Thoracic aorta (tissue), 2 donors: ENCODE data around the gene CAMTA2. TPM values are rescaled to one million over a fixed set of nuclear protein-coding genes. Genes with fewer than 3 reads are reported as not detected.

Source experiments
- ATAC-seq: fragments of 150-250 bp; one replicate; pipeline ENCODE4 v1.8.0; 2017; ENCODE audit warnings: low read depth; ENCODE audit not compliant: insufficient number of reproducible peaks, low FRiP score
- DNase-seq: peaks from one replicate; pipeline ENCODE4 v3.0.0-alpha.2; 2020; ENCODE audit warnings: low spot score
- H3K27ac ChIP-seq, 2 donors: fragments of 200-600 bp; sonication (generic); 1 replicate in 1 of 2; 2 replicates in 1 of 2; pipeline ENCODE4 v1.5.1; 2016; ENCODE audit warnings: mild to moderate bottlenecking in 2 of 2, moderate library complexity in 2 of 2
- H3K27me3 ChIP-seq: fragments of 200-600 bp; sonication (generic); replicated peaks from 2 replicates; pipeline ENCODE4 v1.6.0; 2016; ENCODE audit warnings: mild to moderate bottlenecking; ENCODE audit not compliant: insufficient read depth
- H3K36me3 ChIP-seq: fragments of 200-600 bp; sonication (generic); one replicate; pipeline ENCODE4 v1.5.1; 2016
- H3K4me1 ChIP-seq, 2 donors: fragments of 200-600 bp; sonication (generic); 1 replicate in 1 of 2; 2 replicates in 1 of 2; pipeline versions ENCODE4 v1.5.1 to v1.6.0; 2016; ENCODE audit warnings: low read depth in 2 of 2, mild to moderate bottlenecking in 1 of 2; ENCODE audit not compliant: control insufficient read depth in 1 of 2
- H3K4me3 ChIP-seq: fragments of 200-600 bp; sonication (generic); 2 replicates; pipeline ENCODE4 v1.5.1; 2016; ENCODE audit warnings: mild to moderate bottlenecking
- H3K9me3 ChIP-seq: fragments of 200-600 bp; sonication (generic); 2 replicates; pipeline ENCODE4 v1.5.1; 2016
- CTCF ChIP-seq: fragments of 200-600 bp; sonication (generic); IDR thresholded peaks from one replicate; pipeline ENCODE4 v1.5.1; 2019; ENCODE audit warnings: antibody characterized with exemption
- total RNA-seq, 2 donors: library from RNA; depleted of rRNA; stranded (reverse); fragments of >200 nt; gene quantifications; one replicate each; pipeline versions ENCODE4 v1.1.0 to v1.2.3, GENCODE V29; 2016

The CAMTA2 gene
- total RNA-seq, 2 donors from 2014 or later: 31.3 to 34.0 TPM

GRCh38 chr17:4967539-4968485 is 19.7 kb downstream of the CAMTA2 start, which contains the start of gene SPAG7:
Gene SPAG7, minus strand, starts transcription at chr17:4967817. Its CDS starts 13 bp downstream, at chr17:4967804.
- peaks cover 20% of the 10 kb centered on the region for H3K36me3 ChIP-seq
- peaks cover 13 to 33% of the 10 kb centered on the region in 2 donors for H3K4me1 ChIP-seq
- TF ChIP-seq CTCF: no peak
- peak within 1 kb of the TSS; percentile 89 for H3K4me3 ChIP-seq
- peak; percentile 79 for DNase-seq
- H3K9me3 ChIP-seq: no peaks in the 10 kb centered on the region
- ATAC-seq: peak; percentile 85
- H3K27me3 ChIP-seq: no peaks in the 10 kb centered on the region
- peak within 1 kb of the TSS; percentile 94 to 95 for H3K27ac ChIP-seq

- DNase-seq (peak; percentile 96), ATAC-seq (peak; percentile 93)
- H3K36me3 ChIP-seq: peaks cover 12% of the 10 kb centered on the region
- H3K9me3 ChIP-seq: no peaks in the 10 kb centered on the region
- no peak for TF ChIP-seq CTCF
- H3K4me3 ChIP-seq: peak overlapping the region; percentile 89
- H3K4me1 ChIP-seq: peaks cover 13 to 33% of the 10 kb centered on the region in 2 donors
- no peaks in the 10 kb centered on the region for H3K27me3 ChIP-seq
- H3K27ac ChIP-seq: peak overlapping the region; percentile 94 to 95
Observed at GRCh38 chr17:4966844-4967538, 20.5 kb downstream of the CAMTA2 start.

- DNase-seq (no peak), ATAC-seq (no peak)
- Histone ChIP-seq H3K27me3 (no peaks in the 10 kb centered on the region), H3K4me3 (peak overlapping the region; percentile 89), H3K27ac (no peak overlapping the region), H3K4me1 (peaks cover 13 to 33% of the 10 kb centered on the region in 2 donors), H3K9me3 (no peaks in the 10 kb centered on the region), H3K36me3 (peaks cover 17% of the 10 kb centered on the region)
- no peak for TF ChIP-seq CTCF
Observed at GRCh38 chr17:4965311-4965986, 22.0 kb downstream of the CAMTA2 start.

- no peak overlapping the region for H3K27ac ChIP-seq
- no peak for TF ChIP-seq CTCF
- peaks cover 23% of the 10 kb centered on the region for H3K36me3 ChIP-seq
- DNase-seq: no peak
- H3K4me3 ChIP-seq: no peak overlapping the region
- no peaks in the 10 kb centered on the region for H3K4me1 ChIP-seq
- H3K9me3 ChIP-seq: no peaks in the 10 kb centered on the region
- no peak for ATAC-seq
- H3K27me3 ChIP-seq: no peaks in the 10 kb centered on the region
Observed at GRCh38 chr17:4960279-4960922, 27.1 kb downstream of the CAMTA2 start.
